ENCODE measurements around the gene C11orf86.
"Not testable (repeated sequence)": the region's sequence is repeated elsewhere in the genome, so short reads cannot be mapped to it uniquely, and the experiment has no call there.

Gene C11orf86

DNA sequence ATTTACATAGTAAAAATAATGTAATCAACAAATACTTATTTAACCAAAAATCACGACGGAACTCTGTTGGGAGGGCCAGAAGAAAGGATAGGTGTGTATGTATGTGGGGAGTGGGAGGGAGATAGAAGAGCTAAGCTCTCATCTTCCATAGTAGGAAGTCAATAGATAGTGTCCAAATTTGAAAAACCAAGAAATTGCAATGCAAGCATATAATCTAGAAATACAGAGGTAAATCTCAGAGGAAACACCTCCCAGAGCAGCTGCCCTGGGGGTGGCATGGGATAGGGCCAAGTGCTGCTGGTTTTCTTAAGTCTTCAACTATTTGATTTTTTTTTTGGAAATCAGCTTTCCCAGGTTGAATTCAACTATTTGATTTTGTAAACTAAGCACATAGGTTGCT, 16.9 kb downstream of the C11orf86 start:
- no peak for DNase-seq

DNA sequence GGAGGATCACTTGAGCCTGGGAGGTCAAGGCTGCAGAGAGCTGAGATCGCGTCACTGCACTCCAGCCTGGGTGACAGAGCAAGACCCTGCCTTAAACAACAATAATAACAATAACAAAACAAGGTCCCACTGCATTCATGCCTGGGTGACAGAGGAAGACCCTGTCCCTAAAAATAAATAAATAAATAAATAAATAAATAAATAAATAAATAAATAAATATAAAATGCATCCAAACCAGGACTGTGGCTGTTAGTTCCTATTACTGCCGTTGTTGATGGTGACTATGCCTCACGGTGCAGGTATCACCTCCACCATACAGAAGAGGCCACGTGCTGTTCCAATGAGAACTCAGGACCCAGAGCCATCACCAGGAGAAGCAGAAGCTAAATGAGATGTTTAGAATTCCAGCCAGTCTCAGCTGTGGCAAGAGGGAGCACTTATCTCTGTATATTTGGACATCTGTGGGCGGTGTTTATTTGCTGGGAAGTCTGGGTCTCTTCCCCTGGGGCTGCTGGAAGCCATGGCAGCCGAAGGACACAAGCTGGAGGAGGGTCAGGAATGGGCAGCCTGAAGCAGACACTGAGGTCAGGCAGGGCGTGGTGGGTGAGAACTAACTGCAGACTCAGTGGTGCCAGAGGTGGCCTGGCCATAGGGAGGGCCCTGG, 21.6 kb downstream of the C11orf86 start:
- no peak for DNase-seq

DNA sequence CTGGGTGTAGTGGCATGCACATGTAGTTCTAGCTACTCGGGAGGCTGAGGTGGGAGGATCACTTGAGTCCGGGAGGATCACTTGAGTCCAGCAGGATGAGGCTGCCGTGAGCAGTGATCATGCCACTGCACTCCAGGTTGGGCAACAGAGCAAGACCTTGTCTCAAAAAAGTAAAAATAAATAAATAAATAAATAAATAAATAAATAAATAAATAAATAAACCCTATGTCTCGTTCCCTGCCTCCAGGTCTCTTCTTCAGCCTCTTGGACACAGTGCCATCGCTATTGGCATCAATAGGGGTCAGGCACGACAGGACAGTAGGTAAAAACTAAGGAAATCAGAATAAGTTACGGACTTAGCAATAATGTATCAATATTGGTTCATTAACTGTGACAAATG, 24.5 kb downstream of the C11orf86 start:
- no peak for DNase-seq

GRCh38 chr11:67001332-67001731, 26.2 kb downstream of the C11orf86 start:
- DNase-seq: no peak

GRCh38 chr11:67002297-67002913, 27.3 kb downstream of the C11orf86 start:
- DNase-seq: no peak

GRCh38 chr11:67002921-67003411, 27.9 kb downstream of the C11orf86 start:
- no peak for DNase-seq

GRCh38 chr11:67005200-67005599, 30.1 kb downstream of the C11orf86 start:
- DNase-seq: not testable (repeated sequence)

DNA sequence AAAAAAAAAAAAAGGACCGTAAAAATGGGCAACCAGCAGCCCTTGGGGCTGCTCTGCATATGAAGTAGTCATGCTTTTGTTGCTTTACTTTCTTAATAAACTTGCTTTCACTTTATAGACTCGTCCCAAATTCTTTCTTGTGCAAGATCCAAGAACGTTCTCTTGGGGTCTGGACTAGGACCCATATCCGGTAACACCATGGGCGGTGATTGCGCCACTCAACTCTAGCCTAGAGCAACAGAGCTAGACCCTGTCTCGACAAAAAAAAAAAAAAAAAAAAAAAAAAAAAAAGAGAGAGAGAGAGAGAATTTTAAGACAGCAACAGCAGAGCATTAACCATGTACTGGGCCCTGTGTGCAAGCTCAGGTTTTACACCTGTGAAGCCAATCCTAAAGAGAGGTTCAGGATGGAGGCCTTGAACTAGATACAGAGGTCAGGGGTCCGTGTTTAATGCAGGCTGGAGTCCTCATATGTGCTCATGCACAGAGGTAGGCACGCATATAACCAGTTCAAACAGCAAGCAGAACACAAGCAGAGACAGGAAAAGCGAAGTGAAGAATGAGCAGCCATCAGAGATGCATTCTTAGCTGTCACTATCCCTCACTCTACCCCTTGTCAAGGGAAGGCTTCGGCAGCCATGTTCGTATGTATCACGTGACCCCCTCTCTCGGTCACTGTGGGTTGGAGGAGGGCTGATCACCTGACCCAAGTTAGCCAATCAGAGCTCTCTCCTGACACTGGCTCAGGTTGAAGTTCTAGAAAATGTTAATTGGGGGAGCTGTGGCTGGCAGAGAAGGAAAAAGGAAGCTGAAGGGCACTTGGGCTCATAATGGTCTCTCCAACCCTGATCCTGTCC, 31.2 kb downstream of the C11orf86 start:
- no peak for DNase-seq

- no peak for DNase-seq
These were observed 32.0 kb downstream of the C11orf86 start for GRCh38 chr11:67007126-67007525.

GRCh38 chr11:67010296-67010905, 35.3 kb downstream of the C11orf86 start:
- DNase-seq: no peak

- DNase-seq: no peak
These were observed 38.5 kb downstream of the C11orf86 start for GRCh38 chr11:67013511-67014045.

DNA sequence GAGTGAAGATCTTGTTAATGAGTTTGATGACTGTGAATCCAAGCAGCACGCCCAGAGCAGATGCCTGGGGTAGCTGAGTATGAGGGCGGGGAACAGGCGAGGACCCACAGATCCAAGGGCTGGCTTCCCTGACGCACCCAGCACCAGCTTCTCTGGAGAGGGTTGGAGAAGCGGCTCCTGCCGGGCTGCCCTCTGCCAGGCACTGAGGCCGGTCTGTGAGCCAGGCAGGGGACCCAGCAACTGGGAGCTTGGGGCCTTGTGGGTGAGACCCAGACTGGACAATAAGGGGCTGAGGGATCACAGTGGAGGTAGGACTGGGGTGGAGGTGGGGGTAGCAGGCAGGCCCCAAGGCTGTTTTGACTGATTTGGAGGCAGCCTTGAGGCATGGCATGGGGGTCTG, 39.2 kb downstream of the C11orf86 start:
- no peak for DNase-seq

GRCh38 chr11:67015048-67015447, 39.9 kb downstream of the C11orf86 start:
- DNase-seq: no peak

GRCh38 chr11:67016550-67016949, 41.4 kb downstream of the C11orf86 start:
- DNase-seq: no peak

DNA sequence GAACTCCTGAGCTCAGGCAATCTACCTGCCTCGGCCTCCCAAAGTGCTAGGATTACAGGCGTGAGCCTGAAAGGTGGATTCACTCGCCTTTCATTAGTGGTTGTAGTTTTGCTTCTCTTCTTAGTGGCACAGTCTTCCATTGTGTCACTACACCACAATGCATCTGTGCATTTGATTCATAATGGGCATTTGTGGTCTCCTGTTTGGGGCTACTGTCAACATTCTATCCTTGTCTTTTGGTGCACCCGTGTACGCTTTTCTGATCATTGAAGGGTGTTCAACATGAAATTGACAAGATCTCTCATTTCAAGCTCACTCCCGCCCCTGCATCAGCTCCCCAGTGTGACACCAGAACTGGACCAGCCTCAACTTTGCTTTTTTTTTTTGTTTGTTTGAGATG, 45.8 kb downstream of the C11orf86 start:
- DNase-seq: no peak

- no peak for DNase-seq
These were observed 47.3 kb downstream of the C11orf86 start for GRCh38 chr11:67022341-67022933.

- no peak for DNase-seq
These were observed 48.2 kb downstream of the C11orf86 start, which contains the start of gene SYT12 for GRCh38 chr11:67022961-67023956. Gene SYT12, plus strand, starts transcription at chr11:67023134. Its CDS starts 7,011 bp downstream, at chr11:67030145.

DNA sequence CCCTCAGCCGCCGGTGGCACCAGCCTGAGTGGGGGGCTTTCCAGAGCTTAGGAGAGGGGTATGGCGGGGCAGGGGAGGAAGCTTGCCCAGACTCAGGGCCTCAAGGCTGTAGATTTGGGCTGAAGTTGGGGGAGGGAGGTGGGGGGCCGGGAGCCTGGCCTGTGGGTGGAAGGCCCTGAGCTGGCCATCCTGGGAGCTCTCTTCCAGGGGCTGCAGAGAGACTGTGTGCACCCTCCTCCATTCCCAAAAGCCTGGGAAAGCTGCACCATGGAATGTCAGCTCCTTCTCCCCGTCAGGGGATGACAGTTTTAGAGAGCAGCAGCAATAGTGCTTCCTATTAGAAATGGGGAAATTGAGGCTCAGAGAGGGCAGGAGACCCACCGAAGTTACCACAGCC, 48.9 kb downstream of the C11orf86 start:
- DNase-seq: no peak

- DNase-seq: peak; percentile 51
These were observed 49.3 kb downstream of the C11orf86 start for GRCh38 chr11:67024410-67024809.

DNA sequence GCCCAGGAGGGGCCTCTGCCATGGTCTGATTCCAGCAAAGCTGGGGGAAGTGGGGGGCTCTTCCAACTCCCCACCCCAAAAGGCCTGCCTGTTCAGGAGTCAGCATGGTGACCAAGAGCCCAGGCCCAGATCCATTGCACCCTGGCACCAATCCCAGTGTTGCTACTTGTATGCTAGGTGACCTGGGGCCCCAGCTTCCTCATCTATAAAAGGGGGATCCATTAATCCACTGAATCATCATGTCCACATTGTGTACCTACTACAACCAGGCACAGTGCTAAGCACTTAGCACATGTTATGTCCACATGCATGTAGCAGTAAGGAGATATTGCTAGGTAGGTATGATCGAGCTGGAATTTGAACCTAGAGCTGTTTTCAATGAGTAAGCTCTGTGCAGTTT, 49.9 kb downstream of the C11orf86 start:
- no peak for DNase-seq

- no peak for DNase-seq
These were observed 50.6 kb downstream of the C11orf86 start for GRCh38 chr11:67025750-67026149.
